DND-41 (cell line): Measurements from ENCODE around the gene PRC1.

Source experiments
- ATAC-seq: fragments of 200-7000 bp; cut with Tn5 transposase; 3 replicates; pipeline ENCODE4 v1.9.1; 2021; ENCODE audit warnings: low read depth; ENCODE audit not compliant: insufficient read depth
- DNase-seq: peaks from one replicate; pipeline ENCODE4 v3.0.0-alpha.2; 2020
- H2AFZ ChIP-seq: 2 replicates; pipeline ENCODE4 v1.6.0; 2012; ENCODE audit warnings: low read depth, low read length
- H3K27ac ChIP-seq: 2 replicates; pipeline ENCODE4 v1.5.1; 2012; ENCODE audit warnings: low read length, inconsistent platforms
- H3K27me3 ChIP-seq: fragments of 200-600 bp; sonication (generic); 2 replicates; pipeline ENCODE4 v1.6.0; 2012; ENCODE audit warnings: low read length, mild to moderate bottlenecking, inconsistent platforms; ENCODE audit not compliant: insufficient read depth, poor library complexity
- H3K36me3 ChIP-seq: 2 replicates; pipeline ENCODE4 v1.5.1; 2012; ENCODE audit warnings: low read length, inconsistent platforms; ENCODE audit not compliant: insufficient read depth
- H3K4me1 ChIP-seq: 2 replicates; pipeline ENCODE4 v1.5.1; 2012; ENCODE audit warnings: mild to moderate bottlenecking, low read length; ENCODE audit not compliant: insufficient read depth
- H3K4me2 ChIP-seq: 2 replicates; pipeline ENCODE4 v1.6.0; 2012; ENCODE audit warnings: mild to moderate bottlenecking, moderate library complexity, low read length, inconsistent platforms; ENCODE audit not compliant: insufficient read depth
- H3K4me3 ChIP-seq, 2 experiments: fragments of 200-600 bp in 1 of 2; shearing (Covaris generic) in 1 of 2; 2 replicates each; pipeline ENCODE4 v1.5.1; 2012 to 2016; ENCODE audit warnings: inconsistent platforms in 2 of 2, low read length in 2 of 2, mild to moderate bottlenecking in 2 of 2, low read depth in 1 of 2, moderate library complexity in 1 of 2
- H3K79me2 ChIP-seq: 2 replicates; pipeline ENCODE4 v1.6.0; 2012; ENCODE audit warnings: low read length, inconsistent platforms; ENCODE audit not compliant: insufficient read depth
- H3K9ac ChIP-seq: 2 replicates; pipeline ENCODE4 v1.6.0; 2012; ENCODE audit warnings: low read depth, mild to moderate bottlenecking, inconsistent platforms, low read length, moderate library complexity
- H3K9me3 ChIP-seq: 2 replicates; pipeline ENCODE4 v1.5.1; 2012; ENCODE audit warnings: low read length, moderate library complexity, mild to moderate bottlenecking, inconsistent platforms; ENCODE audit not compliant: insufficient read depth, severe bottlenecking
- H4K20me1 ChIP-seq: 2 replicates; pipeline ENCODE4 v1.6.0; 2012; ENCODE audit warnings: low read length; ENCODE audit not compliant: insufficient read depth
- EZH2 ChIP-seq: IDR thresholded peaks from 3 replicates; pipeline ENCODE4 v1.6.1; 2012; ENCODE audit warnings: borderline replicate concordance, low read depth, mild to moderate bottlenecking, moderate library complexity, low read length, inconsistent platforms; ENCODE audit not compliant: severe bottlenecking
- TF ChIP-seq, protein P1 (sequence below): IDR thresholded peaks from 2 replicates; pipeline ENCODE4 v1.5.1; 2012; ENCODE audit warnings: borderline replicate concordance, low read length, moderate library complexity, mild to moderate bottlenecking; ENCODE audit not compliant: poor library complexity, severe bottlenecking; ENCODE audit errors: extremely low read depth

PRC1 gene

DNA sequence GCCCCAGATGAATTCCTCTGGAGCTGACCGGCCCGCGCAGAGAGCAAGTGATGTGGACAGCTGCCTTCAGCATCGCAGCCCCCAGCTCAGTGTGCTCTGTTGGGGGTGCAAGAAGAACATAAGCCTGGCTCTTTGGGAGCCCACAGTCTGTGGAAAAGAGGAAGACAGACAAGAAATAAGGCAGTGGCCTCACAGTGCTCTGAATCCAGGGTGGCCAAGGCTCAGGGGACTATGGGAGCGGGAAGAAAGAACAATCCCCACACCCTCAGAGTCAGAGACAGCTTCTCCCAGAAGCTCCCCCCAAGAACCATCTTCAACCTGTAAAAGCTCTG is 61.7 kb downstream of the PRC1 start:
- Histone ChIP-seq H3K9me3 (no peaks in the 10 kb centered on the region), H3K4me3 (peak overlapping the region; percentile 36 to 78; a peak in 3 of 4 replicates), H3K9ac (peak overlapping the region; percentile 68), H3K27ac (peak overlapping the region; percentile 83), H3K79me2 (peaks cover 40% of the 10 kb centered on the region), H4K20me1 (no peaks in the 10 kb centered on the region), H3K4me1 (peaks cover 68% of the 10 kb centered on the region), H3K4me2 (peak overlapping the region; percentile 82), H3K27me3 (no peaks in the 10 kb centered on the region), H3K36me3 (peaks cover 11% of the 10 kb centered on the region; the same call in 1 of the 2 replicates), H2AFZ (peak overlapping the region; percentile 80)
- ATAC-seq (no peak), DNase-seq (no peak)
- TF ChIP-seq, protein P1, sequence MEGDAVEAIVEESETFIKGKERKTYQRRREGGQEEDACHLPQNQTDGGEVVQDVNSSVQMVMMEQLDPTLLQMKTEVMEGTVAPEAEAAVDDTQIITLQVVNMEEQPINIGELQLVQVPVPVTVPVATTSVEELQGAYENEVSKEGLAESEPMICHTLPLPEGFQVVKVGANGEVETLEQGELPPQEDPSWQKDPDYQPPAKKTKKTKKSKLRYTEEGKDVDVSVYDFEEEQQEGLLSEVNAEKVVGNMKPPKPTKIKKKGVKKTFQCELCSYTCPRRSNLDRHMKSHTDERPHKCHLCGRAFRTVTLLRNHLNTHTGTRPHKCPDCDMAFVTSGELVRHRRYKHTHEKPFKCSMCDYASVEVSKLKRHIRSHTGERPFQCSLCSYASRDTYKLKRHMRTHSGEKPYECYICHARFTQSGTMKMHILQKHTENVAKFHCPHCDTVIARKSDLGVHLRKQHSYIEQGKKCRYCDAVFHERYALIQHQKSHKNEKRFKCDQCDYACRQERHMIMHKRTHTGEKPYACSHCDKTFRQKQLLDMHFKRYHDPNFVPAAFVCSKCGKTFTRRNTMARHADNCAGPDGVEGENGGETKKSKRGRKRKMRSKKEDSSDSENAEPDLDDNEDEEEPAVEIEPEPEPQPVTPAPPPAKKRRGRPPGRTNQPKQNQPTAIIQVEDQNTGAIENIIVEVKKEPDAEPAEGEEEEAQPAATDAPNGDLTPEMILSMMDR: no peak
- TF ChIP-seq EZH2: no peak

DNA sequence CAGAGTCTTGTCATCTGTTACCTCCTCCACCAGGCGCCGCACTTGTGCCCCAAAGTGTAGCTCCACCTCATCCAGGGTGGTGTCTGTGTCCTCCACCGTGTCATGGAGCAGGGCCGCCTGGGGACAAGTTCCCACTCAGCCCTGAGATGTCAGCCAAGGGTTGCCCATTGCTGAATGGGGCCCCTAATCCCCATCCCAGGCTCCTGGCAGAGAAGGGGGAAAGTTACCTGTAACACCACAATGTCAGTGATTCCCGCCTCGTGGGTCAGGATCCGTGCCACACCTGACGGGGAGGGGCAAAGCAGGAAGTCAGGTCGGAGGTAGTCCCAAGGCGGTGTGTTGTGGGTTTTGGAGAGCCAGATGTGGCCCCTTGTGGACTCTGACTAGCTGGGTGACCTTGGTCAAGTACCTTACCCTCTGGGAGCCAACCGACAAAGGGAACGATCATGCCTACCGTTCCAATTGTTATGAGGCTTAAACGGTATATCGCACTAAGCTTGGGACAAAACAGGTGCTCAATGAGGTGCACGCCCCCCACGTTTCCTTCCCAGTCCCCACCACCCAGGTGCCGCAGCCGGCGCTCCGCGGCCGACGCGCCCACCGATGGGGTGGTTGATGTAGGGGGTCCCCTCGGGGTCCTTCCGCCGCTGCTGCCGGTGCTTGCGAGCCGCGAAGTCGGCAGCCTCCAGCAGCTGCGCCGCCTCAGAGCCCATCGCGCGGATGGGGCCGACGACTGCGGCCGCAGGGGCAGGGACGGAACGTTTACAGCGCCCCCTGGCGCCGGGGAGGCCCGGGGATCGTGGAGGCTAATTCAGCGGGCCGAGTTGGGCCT is 62.3 kb downstream of the PRC1 start, which contains the start of gene HDDC3:
Gene HDDC3, minus strand, starts transcription at position 722 of the 832 bp plus-strand sequence. Its CDS starts 9 bp downstream, at position 713.
- Histone ChIP-seq H4K20me1 (no peaks in the 10 kb centered on the region), H3K79me2 (peaks cover 40% of the 10 kb centered on the region), H3K27ac (peak within 1 kb of the TSS; percentile 83), H3K4me1 (peaks cover 67% of the 10 kb centered on the region), H3K9ac (peak within 1 kb of the TSS; percentile 68), H3K9me3 (no peaks in the 10 kb centered on the region), H3K4me3 (peak within 1 kb of the TSS; percentile 36 to 78; a peak in 3 of 4 replicates), H2AFZ (peak within 1 kb of the TSS; percentile 80), H3K4me2 (peak within 1 kb of the TSS; percentile 82), H3K36me3 (peaks cover 10% of the 10 kb centered on the region; the same call in 1 of the 2 replicates), H3K27me3 (no peaks in the 10 kb centered on the region)
- DNase-seq (peak; percentile 84), ATAC-seq (peak; percentile 58)
- no peak for TF ChIP-seq EZH2
- TF ChIP-seq, protein P1: peak; percentile 87

GRCh38 chr15:90931575-90931827 is 62.8 kb downstream of the PRC1 start:
- ATAC-seq: no peak
- peak overlapping the region; percentile 83 for H3K27ac ChIP-seq

More at GRCh38 chr15:90931575-90931827, 62.8 kb downstream of the PRC1 start:
- Histone ChIP-seq H4K20me1 (no peaks in the 10 kb centered on the region), H3K27me3 (no peaks in the 10 kb centered on the region), H3K4me3 (peak overlapping the region in 1 of 2 experiments; percentile 78; a peak in 3 of 4 replicates), H3K4me2 (peak overlapping the region; percentile 82), H3K79me2 (peaks cover 36% of the 10 kb centered on the region), H2AFZ (peak overlapping the region; percentile 9; the same call in 1 of the 2 replicates), H3K36me3 (peaks cover 5% of the 10 kb centered on the region; the same call in 1 of the 2 replicates), H3K4me1 (peaks cover 61% of the 10 kb centered on the region), H3K9me3 (no peaks in the 10 kb centered on the region), H3K9ac (peak overlapping the region; percentile 68)
- no peak for DNase-seq
- TF ChIP-seq, protein P1: no peak
- no peak for TF ChIP-seq EZH2
